SK-N-SH treated with all-trans-retinoic acid at 6 μM for 48 hours (cell line): Measurements from ENCODE around the gene EID3.
A peak's percentile ranks its signal among the peaks of the same experiment; 100 is the strongest.

ENCODE experiments used
- ATAC-seq: fragments of 200-7000 bp; cut with Tn5 transposase; 3 replicates; pipeline ENCODE4 v1.9.1; 2020; ENCODE audit warnings: mild to moderate bottlenecking, moderate library complexity
- ARNTL ChIP-seq: fragments of 450-650 bp; formaldehyde crosslinking; IDR thresholded peaks from 2 replicates; pipeline ENCODE4 v1.5.0; 2020; ENCODE audit warnings: low read depth, mild to moderate bottlenecking, moderate library complexity, borderline replicate concordance
- BACH2 ChIP-seq: fragments of 250-450 bp; sonication (Bioruptor Pico); IDR thresholded peaks from 2 replicates; pipeline ENCODE4 v1.9.0; 2021; ENCODE audit warnings: mild to moderate bottlenecking, borderline replicate concordance
- CSDC2 ChIP-seq: fragments of 250-450 bp; sonication (Bioruptor Pico); IDR thresholded peaks from 2 replicates; pipeline ENCODE4 v1.5.0; 2020; ENCODE audit warnings: mild to moderate bottlenecking, moderate library complexity
- CSRNP3 ChIP-seq: fragments of 250-450 bp; sonication (Bioruptor Pico); IDR thresholded peaks from 2 replicates; pipeline ENCODE4 v1.5.1; 2021; ENCODE audit warnings: mild to moderate bottlenecking, moderate library complexity
- ESRRG ChIP-seq: fragments of 250-450 bp; sonication (Bioruptor Pico); IDR thresholded peaks from 2 replicates; pipeline ENCODE4 v1.6.1; 2021; ENCODE audit warnings: mild to moderate bottlenecking
- GLIS3 ChIP-seq: fragments of 250-450 bp; sonication (Bioruptor Pico); IDR thresholded peaks from 2 replicates; pipeline ENCODE4 v1.5.0; 2020; ENCODE audit warnings: mild to moderate bottlenecking, moderate library complexity
- ISL1 ChIP-seq: fragments of 250-450 bp; sonication (Bioruptor Pico); IDR thresholded peaks from 2 replicates; pipeline ENCODE4 v2.1.2; 2022; ENCODE audit warnings: mild to moderate bottlenecking, moderate library complexity
- OSR1 ChIP-seq: fragments of 250-450 bp; sonication (Bioruptor Pico); IDR thresholded peaks from 2 replicates; pipeline ENCODE4 v1.8.0; 2022; ENCODE audit warnings: moderate library complexity, mild to moderate bottlenecking, inconsistent platforms
- PATZ1 ChIP-seq: fragments of 250-450 bp; sonication (Bioruptor Pico); IDR thresholded peaks from 2 replicates; pipeline ENCODE4 v1.8.0; 2020; ENCODE audit warnings: mild to moderate bottlenecking, moderate library complexity, borderline replicate concordance
- POU6F1 ChIP-seq: fragments of 250-450 bp; sonication (Bioruptor Pico); IDR thresholded peaks from 2 replicates; pipeline ENCODE4 v1.8.0; 2021; ENCODE audit warnings: low read depth, mild to moderate bottlenecking, moderate library complexity, borderline replicate concordance
- PPARA ChIP-seq: fragments of 250-450 bp; sonication (Bioruptor Pico); IDR thresholded peaks from 2 replicates; pipeline ENCODE4 v1.5.0; 2020; ENCODE audit warnings: mild to moderate bottlenecking, borderline replicate concordance
- RARB ChIP-seq: fragments of 250-450 bp; sonication (Bioruptor Pico); IDR thresholded peaks from 2 replicates; pipeline ENCODE4 v1.8.0; 2021; ENCODE audit warnings: mild to moderate bottlenecking, moderate library complexity
- SNAI2 ChIP-seq: fragments of 250-450 bp; sonication (Bioruptor Pico); IDR thresholded peaks from 2 replicates; pipeline ENCODE4 v1.5.0; 2020; ENCODE audit warnings: mild to moderate bottlenecking, moderate library complexity
- TCF4 ChIP-seq: fragments of 250-450 bp; sonication (Bioruptor Pico); IDR thresholded peaks from 2 replicates; pipeline ENCODE4 v1.8.0; 2021; ENCODE audit warnings: mild to moderate bottlenecking, moderate library complexity, borderline replicate concordance
- TOX ChIP-seq: fragments of 250-450 bp; sonication (Bioruptor Pico); IDR thresholded peaks from 2 replicates; pipeline ENCODE4 v1.8.0; 2021; ENCODE audit warnings: mild to moderate bottlenecking, moderate library complexity, borderline replicate concordance
- ZC3H10 ChIP-seq: fragments of 250-450 bp; sonication (Bioruptor Pico); IDR thresholded peaks from 2 replicates; pipeline ENCODE4 v1.5.1; 2021; ENCODE audit warnings: mild to moderate bottlenecking, moderate library complexity
- ZFP3 ChIP-seq: fragments of 250-450 bp; sonication (Bioruptor Pico); IDR thresholded peaks from 2 replicates; pipeline ENCODE4 v1.5.0; 2020; ENCODE audit warnings: mild to moderate bottlenecking, moderate library complexity
- ZNF565 ChIP-seq: fragments of 450-650 bp; formaldehyde crosslinking; conservative IDR thresholded peaks from 2 replicates; pipeline ENCODE4 v1.5.0; 2020; ENCODE audit warnings: low read depth, mild to moderate bottlenecking, moderate library complexity
- ZNF70 ChIP-seq: fragments of 450-650 bp; formaldehyde crosslinking; IDR thresholded peaks from 2 replicates; pipeline ENCODE4 v1.5.0; 2020; ENCODE audit warnings: mild to moderate bottlenecking, moderate library complexity
- TF ChIP-seq, protein P1 (sequence below): fragments of 250-450 bp; sonication (Bioruptor Pico); IDR thresholded peaks from 2 replicates; pipeline ENCODE4 v1.5.1; 2020; ENCODE audit warnings: low read depth, mild to moderate bottlenecking, moderate library complexity

Gene EID3

DNA sequence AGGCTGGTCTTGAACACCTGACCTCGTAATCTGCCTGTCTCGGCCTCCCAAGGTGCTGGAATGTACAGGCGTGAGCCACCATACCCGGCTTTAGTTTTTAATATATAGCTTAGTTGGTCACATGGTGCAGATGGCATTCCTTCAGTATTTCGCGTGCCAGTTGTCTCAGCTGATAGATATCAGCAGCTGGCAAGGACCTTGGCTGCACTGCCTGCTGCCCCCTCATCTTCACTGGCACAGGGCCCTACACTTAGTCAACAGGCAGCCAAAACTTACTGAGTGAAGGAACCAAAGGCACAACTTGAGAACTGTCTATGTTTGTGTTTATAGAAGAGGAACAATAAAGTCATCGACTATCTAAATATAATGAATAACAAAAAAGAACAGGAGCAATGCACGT, 31.0 kb downstream of the EID3 start:
- peak; percentile 27; the same call in 1 of the 3 replicates for ATAC-seq
- TF ChIP-seq ESRRG (CRISPR knock-in tag): no peak
- TF ChIP-seq BACH2 (CRISPR knock-in tag): no peak
- TF ChIP-seq, all 23 proteins: peak for 0

- TF ChIP-seq ESRRG (CRISPR knock-in tag) (no peak), PPARA (CRISPR knock-in tag) (no peak), ARNTL (CRISPR knock-in tag) (no peak)
- ATAC-seq: no peak
These were observed 32.6 kb downstream of the EID3 start for GRCh38 chr12:104336115-104336514.

DNA sequence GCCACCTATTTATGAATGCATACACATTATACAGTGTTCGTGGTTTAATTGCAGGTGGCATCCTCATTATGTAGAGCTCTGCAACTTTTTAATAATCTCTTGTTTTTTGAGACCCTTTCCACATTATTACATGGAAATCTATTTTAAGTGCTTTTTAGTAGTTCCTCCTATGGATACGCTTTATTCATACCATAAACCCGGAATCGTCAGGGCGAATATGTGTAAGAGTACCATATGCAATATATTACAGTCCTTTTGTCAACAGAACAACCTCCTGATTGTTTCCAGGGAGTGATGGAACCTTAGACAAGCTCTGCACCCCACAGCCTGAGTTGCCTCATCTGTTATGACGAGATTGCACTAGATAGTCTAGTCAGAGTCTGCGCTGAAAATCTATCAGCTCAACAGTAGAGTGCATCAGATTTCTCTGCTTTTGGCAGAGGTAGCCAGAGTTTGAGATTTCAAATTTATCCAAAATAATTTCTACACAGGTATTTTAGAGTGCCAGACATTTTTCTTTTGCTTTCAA, 33.6 kb downstream of the EID3 start:
- no peak for ATAC-seq
- TF ChIP-seq TCF4 (CRISPR knock-in tag) (0 out of 2 replicates have a peak, but pooled peaks have one; percentile 23), PPARA (CRISPR knock-in tag) (no peak), ISL1 (no peak), GLIS3 (CRISPR knock-in tag) (no peak), CSDC2 (no peak)

DNA sequence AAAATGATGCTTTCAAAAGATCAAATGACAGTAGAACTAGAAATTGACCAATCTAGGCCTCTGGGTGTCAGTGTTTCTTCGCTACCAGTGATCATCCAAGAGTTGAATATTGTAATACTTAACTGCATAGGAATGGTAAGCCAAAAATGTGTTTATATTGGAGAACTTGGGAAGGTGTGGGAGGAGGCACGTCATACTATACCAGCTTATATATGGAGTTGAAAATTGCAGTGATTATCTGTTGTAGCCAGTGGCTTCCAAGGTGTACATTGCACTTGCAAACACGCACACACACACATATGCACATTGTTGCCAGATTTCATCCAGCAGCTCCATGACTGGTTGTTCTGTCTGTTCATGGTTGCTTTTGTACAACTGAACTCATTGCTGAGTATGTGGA, 36.1 kb downstream of the EID3 start:
- ATAC-seq: peak; percentile 10; the same call in 2 of the 3 replicates
- no peak for TF ChIP-seq ZNF565
- no peak for TF ChIP-seq TOX (CRISPR knock-in tag)
- no peak for TF ChIP-seq BACH2 (CRISPR knock-in tag)
- TF ChIP-seq RARB (CRISPR knock-in tag): no peak
- TF ChIP-seq CSRNP3 (CRISPR knock-in tag): no peak
- TF ChIP-seq POU6F1 (CRISPR knock-in tag): no peak
- TF ChIP-seq ISL1: no peak
- TF ChIP-seq SNAI2 (CRISPR knock-in tag): no peak
- no peak for TF ChIP-seq ZFP3 (CRISPR knock-in tag)
- TF ChIP-seq GLIS3 (CRISPR knock-in tag): no peak
- no peak for TF ChIP-seq ZNF70 (CRISPR knock-in tag)
- TF ChIP-seq CSDC2: no peak
- no peak for TF ChIP-seq ARNTL (CRISPR knock-in tag)
- TF ChIP-seq, protein P1, sequence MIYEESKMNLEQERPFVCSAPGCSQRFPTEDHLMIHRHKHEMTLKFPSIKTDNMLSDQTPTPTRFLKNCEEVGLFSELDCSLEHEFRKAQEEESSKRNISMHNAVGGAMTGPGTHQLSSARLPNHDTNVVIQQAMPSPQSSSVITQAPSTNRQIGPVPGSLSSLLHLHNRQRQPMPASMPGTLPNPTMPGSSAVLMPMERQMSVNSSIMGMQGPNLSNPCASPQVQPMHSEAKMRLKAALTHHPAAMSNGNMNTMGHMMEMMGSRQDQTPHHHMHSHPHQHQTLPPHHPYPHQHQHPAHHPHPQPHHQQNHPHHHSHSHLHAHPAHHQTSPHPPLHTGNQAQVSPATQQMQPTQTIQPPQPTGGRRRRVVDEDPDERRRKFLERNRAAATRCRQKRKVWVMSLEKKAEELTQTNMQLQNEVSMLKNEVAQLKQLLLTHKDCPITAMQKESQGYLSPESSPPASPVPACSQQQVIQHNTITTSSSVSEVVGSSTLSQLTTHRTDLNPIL (CRISPR knock-in tag): no peak
- no peak for TF ChIP-seq PATZ1 (CRISPR knock-in tag)
- no peak for TF ChIP-seq OSR1

- TF ChIP-seq GLIS3 (CRISPR knock-in tag): no peak
- TF ChIP-seq ISL1: no peak
- peak; percentile 47; the same call in 1 of the 2 replicates for TF ChIP-seq ZC3H10 (CRISPR knock-in tag)
- no peak for TF ChIP-seq PATZ1 (CRISPR knock-in tag)
- no peak for TF ChIP-seq OSR1
- TF ChIP-seq CSRNP3 (CRISPR knock-in tag): no peak
- no peak for TF ChIP-seq ESRRG (CRISPR knock-in tag)
- no peak for ATAC-seq
These were observed 36.6 kb downstream of the EID3 start for GRCh38 chr12:104340177-104340576.
